Mucosa of descending colon (tissue), 3 donors: ENCODE measurements around the gene CYB5B. TPM values are rescaled to one million over a fixed set of nuclear protein-coding genes. Genes with fewer than 3 reads are reported as not detected.

ENCODE experiments used
- ATAC-seq: fragments of 200-7000 bp; cut with Tn5 transposase; one replicate; pipeline ENCODE4 v1.9.1; 2020; ENCODE audit warnings: mild to moderate bottlenecking, moderate library complexity
- DNase-seq, 3 donors: peaks; one replicate each; pipeline ENCODE4 v3.0.0-alpha.2; 2020
- H3K36me3 ChIP-seq: fragments of 200-600 bp; one replicate; pipeline ENCODE4 v1.8.0; 2021; ENCODE audit warnings: low read depth, mild to moderate bottlenecking
- H3K4me1 ChIP-seq: fragments of 200-600 bp; one replicate; pipeline ENCODE4 v1.8.0; 2021; ENCODE audit warnings: low read depth, mild to moderate bottlenecking
- H3K4me3 ChIP-seq: fragments of 200-600 bp; one replicate; pipeline ENCODE4 v1.8.0; 2021; ENCODE audit warnings: mild to moderate bottlenecking
- H3K9me3 ChIP-seq: fragments of 200-600 bp; one replicate; pipeline ENCODE4 v1.8.0; 2021; ENCODE audit warnings: mild to moderate bottlenecking
- CTCF ChIP-seq: fragments of 200-600 bp; IDR thresholded peaks from one replicate; pipeline ENCODE4 v1.8.0; 2022; ENCODE audit warnings: antibody characterized with exemption, mild to moderate bottlenecking
- intact Hi-C, 2 donors: fragments of 100-400 bp; cut with DNase I in 1 of 2; cut with micrococcal nuclease in 1 of 2; formaldehyde crosslinking; loops; one replicate each; pipeline versions ENCODE4 v1.11.0 to v1.11.1; 2022; cut with DNase I, micrococcal nuclease
- long read RNA-seq, 2 donors: library from polyadenylated mRNA; unstranded; transcript quantifications; one replicate each; pipeline ENCODE4 v2.0.0, GENCODE V29; 2019 to 2021
- total RNA-seq, 3 donors: library from RNA; stranded (reverse); fragmentation: NEBNext Ultra II Directional in 2 of 3; extraction: Animal tissue kit (Norgen Biotek cat#: 25700) in 2 of 3; gene quantifications; one replicate each; pipeline versions ENCODE4 v1.2.1 to v1.2.4, GENCODE V29; 2021 to 2023
- donor health status: DM: no; HTN: no; CAD: no; lungs with moderate emphysema.
- donor health status: DM: no; HTN: no; CAD: no.
- donor health status: DM: no; HTN: yes; CAD: no.

Gene CYB5B, protein sequence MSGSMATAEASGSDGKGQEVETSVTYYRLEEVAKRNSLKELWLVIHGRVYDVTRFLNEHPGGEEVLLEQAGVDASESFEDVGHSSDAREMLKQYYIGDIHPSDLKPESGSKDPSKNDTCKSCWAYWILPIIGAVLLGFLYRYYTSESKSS
- total RNA-seq, result 100 to 1,000 TPM; 121 to 187 (median 159) TPM
- long read RNA-seq, donor 1, full-length matches to known transcripts, result 47 of 52 reads
- long read RNA-seq, donor 1, partial matches to known transcripts, result 0 of 52 reads
- long read RNA-seq, donor 1, other reads (novel, unspliced or antisense), result 5 of 52 reads
- long read RNA-seq, donor 2, full-length matches to known transcripts, result 37 of 39 reads
- long read RNA-seq, donor 2, partial matches to known transcripts, result 0 of 39 reads
- long read RNA-seq, donor 2, other reads (novel, unspliced or antisense), result 2 of 39 reads

DNA sequence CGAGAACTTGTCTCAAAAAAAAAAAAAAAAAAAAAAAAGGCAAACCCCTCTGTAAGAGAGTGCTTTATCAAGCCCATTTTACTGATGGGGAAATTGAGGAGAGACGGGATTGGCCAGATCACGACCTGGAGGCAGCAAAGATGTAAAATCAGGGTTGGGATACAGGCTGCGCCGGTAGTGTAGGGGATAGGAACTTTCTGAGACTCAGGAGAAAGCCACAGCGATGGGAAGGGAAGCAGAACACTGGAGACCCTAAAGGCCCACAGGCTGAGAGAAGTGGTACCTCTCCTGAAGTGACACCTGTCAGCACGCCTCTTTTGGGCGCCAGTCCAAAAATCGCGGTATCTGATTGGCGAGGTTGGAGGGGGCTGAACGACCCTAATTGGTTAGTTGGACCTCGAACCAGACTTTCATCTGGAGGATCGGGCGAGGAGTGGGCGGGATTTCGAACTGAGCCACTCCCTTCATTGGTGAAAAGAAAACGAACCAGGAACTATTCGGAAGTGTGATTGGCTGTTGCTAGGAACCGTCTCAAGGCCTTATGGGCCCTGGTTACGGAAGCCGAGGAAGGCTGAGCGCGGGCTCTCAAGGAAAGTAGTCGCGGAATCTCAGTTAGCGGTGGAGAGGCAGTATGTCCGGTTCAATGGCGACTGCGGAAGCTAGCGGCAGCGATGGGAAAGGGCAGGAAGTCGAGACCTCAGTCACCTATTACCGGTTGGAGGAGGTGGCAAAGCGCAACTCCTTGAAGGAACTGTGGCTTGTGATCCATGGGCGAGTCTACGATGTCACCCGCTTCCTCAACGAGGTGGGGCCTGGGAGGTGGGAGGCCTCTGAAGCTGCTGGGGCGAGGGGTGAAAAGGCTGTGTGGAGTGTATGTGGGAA lies at the start of gene CYB5B:
CYB5B (plus strand) TSS at position 567 of the 882 bp plus-strand sequence; CDS start at position 632, 65 bp downstream.
- intact Hi-C loops, result no loop called here
- Histone ChIP-seq H3K4me3 (peak within 1 kb of the TSS; percentile 48), H3K36me3 (peaks cover 6% of the 10 kb centered on the region), H3K9me3 (no peaks in the 10 kb centered on the region), H3K4me1 (peaks cover 10% of the 10 kb centered on the region)
- no peak for TF ChIP-seq CTCF
- ATAC-seq, result peak; percentile 99
- DNase-seq, result peak; percentile 95 to 97 (median 96)

GRCh38 chr16:69376393-69377059 lies 47.9 kb upstream of the CYB5B start:
- Histone ChIP-seq H3K36me3 (no peaks in the 10 kb centered on the region), H3K4me3 (no peak overlapping the region), H3K9me3 (no peaks in the 10 kb centered on the region), H3K4me1 (peaks cover 10% of the 10 kb centered on the region)
- intact Hi-C loops, result no loop called here
- no peak for TF ChIP-seq CTCF
- DNase-seq (no peak), ATAC-seq (no peak)

- peaks cover 10% of the 10 kb centered on the region for H3K4me1 ChIP-seq
- DNase-seq (no peak), ATAC-seq (no peak)
- intact Hi-C loops, result no loop called here
- TF ChIP-seq CTCF, result no peak
- H3K36me3 ChIP-seq, result no peaks in the 10 kb centered on the region
- no peaks in the 10 kb centered on the region for H3K9me3 ChIP-seq
- H3K4me3 ChIP-seq, result no peak overlapping the region
Measured at GRCh38 chr16:69378036-69378435, 46.4 kb upstream of the CYB5B start.

GRCh38 chr16:69378760-69379159 lies 45.7 kb upstream of the CYB5B start:
- ATAC-seq (no peak), DNase-seq (no peak)
- intact Hi-C loops, result no loop called here
- Histone ChIP-seq H3K9me3 (no peaks in the 10 kb centered on the region), H3K4me3 (no peak overlapping the region), H3K36me3 (no peaks in the 10 kb centered on the region), H3K4me1 (peaks cover 6% of the 10 kb centered on the region)
- no peak for TF ChIP-seq CTCF

DNA sequence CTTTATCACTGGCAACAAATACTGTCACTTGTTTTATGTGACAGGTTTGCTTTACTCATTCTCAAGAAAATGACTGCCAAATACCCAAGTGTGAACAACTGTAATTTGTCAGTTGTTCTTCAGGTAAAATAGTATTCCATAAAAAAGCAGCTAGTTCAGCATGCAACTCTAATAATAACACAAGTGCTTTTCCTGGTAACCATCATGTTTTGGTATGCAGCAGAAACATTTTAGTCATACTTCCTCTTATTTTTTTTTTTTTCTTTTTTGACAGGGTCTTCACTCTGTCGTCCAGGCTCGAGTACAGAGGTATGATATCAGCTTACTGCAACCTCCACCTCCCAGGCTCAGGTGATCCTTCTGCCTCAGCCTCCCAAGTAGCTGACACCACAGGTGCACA lies 43.2 kb upstream of the CYB5B start:
- Histone ChIP-seq H3K4me3 (no peak overlapping the region), H3K9me3 (no peaks in the 10 kb centered on the region), H3K4me1 (peaks cover 12% of the 10 kb centered on the region), H3K36me3 (no peaks in the 10 kb centered on the region)
- no peak for TF ChIP-seq CTCF
- no peak for DNase-seq
- intact Hi-C loops, result no loop called here
- no peak for ATAC-seq
